Testis (tissue), 3 donors: Measurements from ENCODE around the gene SLC38A4. TPM values are rescaled to one million over a fixed set of nuclear protein-coding genes. Genes with fewer than 3 reads are reported as not detected.

ENCODE experiments used
- DNase-seq: peaks from one replicate; pipeline ENCODE4 v3.0.0-alpha.2; 2019
- H3K27ac ChIP-seq, 2 donors: fragments of 200-600 bp; sonication (generic); one replicate each; pipeline ENCODE4 v1.5.1; 2019
- H3K27me3 ChIP-seq: fragments of 200-600 bp; sonication (generic); one replicate; pipeline ENCODE4 v1.5.1; 2019
- H3K36me3 ChIP-seq: fragments of 200-600 bp; sonication (generic); one replicate; pipeline ENCODE4 v1.5.1; 2017; ENCODE audit warnings: low read depth; ENCODE audit errors: missing control alignments
- H3K4me1 ChIP-seq: fragments of 200-600 bp; sonication (generic); one replicate; pipeline ENCODE4 v1.5.1; 2019
- H3K4me3 ChIP-seq, 2 donors: fragments of 200-600 bp; sonication (generic); one replicate each; pipeline ENCODE4 v1.5.1; 2017 to 2019
- H3K9me3 ChIP-seq: fragments of 200-600 bp; sonication (generic); one replicate; pipeline ENCODE4 v1.5.1; 2017
- CTCF ChIP-seq, 3 experiments: fragments of 450-650 bp in 2 of 3; fragments of 200-600 bp in 1 of 3; sonication (generic) in 1 of 3; IDR thresholded peaks; one replicate each; pipeline ENCODE4 v1.5.1; 2016 to 2019; ENCODE audit warnings: antibody characterized with exemption in 3 of 3, mild to moderate bottlenecking in 2 of 3, moderate library complexity in 1 of 3
- POLR2A ChIP-seq: fragments of 450-650 bp; IDR thresholded peaks from one replicate; pipeline ENCODE4 v1.6.1; 2017; ENCODE audit warnings: antibody characterized with exemption, mild to moderate bottlenecking, moderate library complexity
- whole genome bisulfite sequencing, 2 donors: methylation state at CpG; one replicate each; pipeline ENCODE4 v1.1.5; 2018; 5-methylcytosine and 5-hydroxymethylcytosine counted together
- intact Hi-C: fragments of 100-400 bp; cut with DNase I; formaldehyde crosslinking; loops from one replicate; pipeline ENCODE4 v1.15.1; 2023; ENCODE audit warnings: low total_unique reads
- polyA plus RNA-seq: library from polyadenylated mRNA; stranded (reverse); fragments of 350-450 nt; fragmentation: Illumina TruSeq; extraction: RNeasy Lipid Tissue Mini Kit (QIAGEN cat#74804); gene quantifications from one replicate; pipeline ENCODE4 v1.2.3, GENCODE V29; 2014; ENCODE audit warnings: low read depth, low replicate concordance; ENCODE audit not compliant: insufficient read depth
- total RNA-seq, 2 donors: library from RNA; depleted of rRNA; stranded (reverse); fragments of >200 nt; gene quantifications; one replicate each; pipeline ENCODE4 v1.2.3, GENCODE V29; 2016

SLC38A4 gene
- total and polyA plus RNA-seq, 3 donors from 2014 or later = 0.24 to 1.3 (median 0.65) TPM

GRCh38 chr12:46771268-46771827, 54.4 kb downstream of the SLC38A4 start:
- H3K4me3 ChIP-seq = no peak overlapping the region
- no peak for DNase-seq
- no peaks in the 10 kb centered on the region for H3K27me3 ChIP-seq

GRCh38 chr12:46770501-46771183, 55.2 kb downstream of the SLC38A4 start:
- no peak overlapping the region for H3K27ac ChIP-seq
- WGBS, 2 donors = 59 to 65% methylated on average over 3 of the region's 3 CpGs
- no peak for DNase-seq
- no peaks in the 10 kb centered on the region for H3K4me1 ChIP-seq
- TF ChIP-seq CTCF (IDR thresholded peaks at IDR 0.05) = no peak
- TF ChIP-seq POLR2A = no peak
- H3K27me3 ChIP-seq = no peaks in the 10 kb centered on the region
- H3K9me3 ChIP-seq = no peaks in the 10 kb centered on the region
- no peak overlapping the region for H3K4me3 ChIP-seq
- no peaks in the 10 kb centered on the region for H3K36me3 ChIP-seq
- intact Hi-C loops = no loop called here

More at GRCh38 chr12:46771268-46771827, 54.4 kb downstream of the SLC38A4 start:
- 38 to 56% methylated on average over 1 of the region's 1 CpG for WGBS, 2 donors
- TF ChIP-seq CTCF (IDR thresholded peaks at IDR 0.05) (no peak), POLR2A (no peak)
- Histone ChIP-seq H3K36me3 (no peaks in the 10 kb centered on the region), H3K27ac (no peak overlapping the region), H3K4me1 (no peaks in the 10 kb centered on the region), H3K9me3 (no peaks in the 10 kb centered on the region)
- intact Hi-C loops = no loop called here

- TF ChIP-seq POLR2A (no peak), CTCF (IDR thresholded peaks at IDR 0.05) (no peak)
- 62 to 81% methylated on average over 3 of the region's 3 CpGs for WGBS, 2 donors
Observed at GRCh38 chr12:46764005-46764404, 61.8 kb downstream of the SLC38A4 start.

GRCh38 chr12:46763230-46763629, 62.6 kb downstream of the SLC38A4 start:
- Histone ChIP-seq H3K4me1 (no peaks in the 10 kb centered on the region), H3K9me3 (no peaks in the 10 kb centered on the region), H3K27me3 (no peaks in the 10 kb centered on the region), H3K27ac (no peak overlapping the region), H3K4me3 (no peak overlapping the region), H3K36me3 (no peaks in the 10 kb centered on the region)
- TF ChIP-seq POLR2A = no peak
- TF ChIP-seq CTCF (IDR thresholded peaks at IDR 0.05) = no peak
- intact Hi-C loops = no loop called here
- no peak for DNase-seq

More at GRCh38 chr12:46764005-46764404, 61.8 kb downstream of the SLC38A4 start:
- no peaks in the 10 kb centered on the region for H3K9me3 ChIP-seq
- no peaks in the 10 kb centered on the region for H3K27me3 ChIP-seq
- H3K4me1 ChIP-seq = no peaks in the 10 kb centered on the region
- no peak for DNase-seq
- no peak overlapping the region for H3K4me3 ChIP-seq
- intact Hi-C loops = no loop called here
- no peaks in the 10 kb centered on the region for H3K36me3 ChIP-seq
- no peak overlapping the region for H3K27ac ChIP-seq

GRCh38 chr12:46754550-46754949, 71.2 kb downstream of the SLC38A4 start:
- H3K4me3 ChIP-seq = no peak overlapping the region
- H3K27ac ChIP-seq = no peak overlapping the region
- 36 to 54% methylated on average over 3 of the region's 3 CpGs for WGBS, 2 donors
- H3K9me3 ChIP-seq = no peaks in the 10 kb centered on the region
- intact Hi-C loops = no loop called here
- no peak for DNase-seq
- no peaks in the 10 kb centered on the region for H3K4me1 ChIP-seq
- H3K36me3 ChIP-seq = no peaks in the 10 kb centered on the region
- TF ChIP-seq POLR2A (no peak), CTCF (IDR thresholded peaks at IDR 0.05) (no peak)
- H3K27me3 ChIP-seq = no peaks in the 10 kb centered on the region
